Esophagus squamous epithelium (tissue), 4 donors: ENCODE measurements around the gene HS1BP3.

Source experiments
- CTCF ChIP-seq, 6 experiments: fragments of 450-650 bp in 4 of 6; fragments of 200-600 bp in 2 of 6; sonication (generic) in 2 of 6; IDR thresholded peaks; one replicate each; pipeline ENCODE4 v1.5.1; 2016 to 2019; ENCODE audit warnings: antibody characterized with exemption in 6 of 6, mild to moderate bottlenecking in 4 of 6, moderate library complexity in 4 of 6
- POLR2A ChIP-seq, 4 donors: fragments of 450-650 bp; IDR thresholded peaks; one replicate each; pipeline ENCODE4 v1.6.1; 2017; ENCODE audit warnings: antibody characterized with exemption in 4 of 4, mild to moderate bottlenecking in 4 of 4, moderate library complexity in 3 of 4

DNA sequence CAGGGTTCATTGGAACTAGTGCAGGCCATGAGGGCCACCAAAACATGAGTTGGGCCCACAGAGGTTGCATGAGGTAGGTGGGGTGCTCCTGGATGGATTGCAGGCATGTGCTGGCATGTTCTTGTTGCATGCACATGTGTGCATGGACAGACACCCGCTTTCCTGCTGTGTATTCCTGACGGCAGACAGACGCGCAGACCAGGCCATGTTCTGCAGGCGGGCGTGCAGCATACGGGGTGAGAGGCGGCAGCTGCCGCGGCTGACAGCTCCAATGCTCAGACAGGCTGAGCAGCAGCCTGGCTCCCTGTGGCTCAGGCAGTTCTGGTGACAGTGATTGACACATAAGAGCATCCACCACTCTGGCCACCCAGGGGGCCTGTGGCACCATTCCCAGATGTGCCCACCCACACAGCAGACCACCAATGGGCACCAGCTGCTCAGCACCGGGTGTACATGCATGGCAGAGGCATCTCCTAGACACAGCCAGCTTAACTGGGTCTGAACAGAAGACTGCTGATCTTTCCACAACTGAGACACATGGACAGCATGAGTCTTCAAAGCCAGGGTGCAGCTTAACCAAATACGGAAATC, 21.2 kb downstream of the HS1BP3 start:
- TF ChIP-seq CTCF (IDR thresholded peaks at IDR 0.05) (no peak), POLR2A (IDR thresholded peaks at IDR 0.05) (no peak)
